Nephron (organoid): ENCODE measurements around the gene GUCY1A1.

Source experiments
- H3K27ac Mint-ChIP-seq, 3 experiments: 2 replicates each; pipeline ENCODE4 v1.8.0; 2020; ENCODE audit warnings: mixed read lengths in 3 of 3, mild to moderate bottlenecking in 2 of 3, moderate library complexity in 1 of 3
- H3K27me3 Mint-ChIP-seq: 2 replicates; pipeline ENCODE4 v1.8.0; 2021; ENCODE audit warnings: low read depth, mild to moderate bottlenecking, moderate library complexity, mixed read lengths
- H3K36me3 Mint-ChIP-seq: 2 replicates; pipeline ENCODE4 v1.8.0; 2020; ENCODE audit warnings: low read depth, mixed read lengths
- H3K4me1 Mint-ChIP-seq: 2 replicates; pipeline ENCODE4 v1.8.0; 2020; ENCODE audit warnings: mixed read lengths
- H3K4me3 Mint-ChIP-seq, 3 experiments: 2 replicates each; pipeline ENCODE4 v1.8.0; 2020; ENCODE audit warnings: mild to moderate bottlenecking in 3 of 3, mixed read lengths in 3 of 3, moderate library complexity in 2 of 3
- H3K9me3 Mint-ChIP-seq: 2 replicates; pipeline ENCODE4 v1.8.0; 2020; ENCODE audit warnings: mixed read lengths
- TF ChIP-seq, protein P1 (sequence below), 3 experiments: fragments of 200-600 bp; sonication (generic); IDR thresholded peaks; one replicate each; pipeline ENCODE4 v1.5.0; 2021; ENCODE audit warnings: antibody characterized with exemption in 3 of 3; ENCODE audit not compliant: unreplicated experiment in 3 of 3

Gene GUCY1A1

DNA sequence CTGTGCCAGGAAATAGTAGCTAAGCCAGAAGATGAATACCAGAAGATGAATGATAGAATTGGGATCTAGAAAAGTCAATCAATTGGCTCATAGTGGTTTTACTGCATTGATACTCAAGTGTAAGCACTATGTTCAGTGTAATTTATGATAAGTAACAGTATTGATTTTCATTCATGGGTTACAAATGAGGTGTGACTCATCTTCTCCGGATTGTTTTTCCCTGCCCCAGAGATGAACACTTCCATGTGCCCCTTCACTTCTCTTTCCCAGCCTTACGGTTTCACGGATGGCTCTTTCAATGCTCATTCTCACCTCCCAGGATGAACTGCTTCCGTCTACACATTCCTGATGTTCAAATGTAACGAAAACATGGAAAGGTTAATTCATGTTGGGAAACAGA lies 82.4 kb downstream of the GUCY1A1 start:
- Mint-ChIP-seq H3K27me3 (no peaks in the 10 kb centered on the region), H3K36me3 (no peaks in the 10 kb centered on the region), H3K27ac (no peak overlapping the region), H3K4me3 (no peak overlapping the region), H3K4me1 (no peaks in the 10 kb centered on the region), H3K9me3 (peaks cover 2% of the 10 kb centered on the region)
- TF ChIP-seq, protein P1, sequence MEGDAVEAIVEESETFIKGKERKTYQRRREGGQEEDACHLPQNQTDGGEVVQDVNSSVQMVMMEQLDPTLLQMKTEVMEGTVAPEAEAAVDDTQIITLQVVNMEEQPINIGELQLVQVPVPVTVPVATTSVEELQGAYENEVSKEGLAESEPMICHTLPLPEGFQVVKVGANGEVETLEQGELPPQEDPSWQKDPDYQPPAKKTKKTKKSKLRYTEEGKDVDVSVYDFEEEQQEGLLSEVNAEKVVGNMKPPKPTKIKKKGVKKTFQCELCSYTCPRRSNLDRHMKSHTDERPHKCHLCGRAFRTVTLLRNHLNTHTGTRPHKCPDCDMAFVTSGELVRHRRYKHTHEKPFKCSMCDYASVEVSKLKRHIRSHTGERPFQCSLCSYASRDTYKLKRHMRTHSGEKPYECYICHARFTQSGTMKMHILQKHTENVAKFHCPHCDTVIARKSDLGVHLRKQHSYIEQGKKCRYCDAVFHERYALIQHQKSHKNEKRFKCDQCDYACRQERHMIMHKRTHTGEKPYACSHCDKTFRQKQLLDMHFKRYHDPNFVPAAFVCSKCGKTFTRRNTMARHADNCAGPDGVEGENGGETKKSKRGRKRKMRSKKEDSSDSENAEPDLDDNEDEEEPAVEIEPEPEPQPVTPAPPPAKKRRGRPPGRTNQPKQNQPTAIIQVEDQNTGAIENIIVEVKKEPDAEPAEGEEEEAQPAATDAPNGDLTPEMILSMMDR (IDR thresholded peaks at IDR 0.05; ENCODE audit: unreplicated experiment in 3 of 3) = no peak

DNA sequence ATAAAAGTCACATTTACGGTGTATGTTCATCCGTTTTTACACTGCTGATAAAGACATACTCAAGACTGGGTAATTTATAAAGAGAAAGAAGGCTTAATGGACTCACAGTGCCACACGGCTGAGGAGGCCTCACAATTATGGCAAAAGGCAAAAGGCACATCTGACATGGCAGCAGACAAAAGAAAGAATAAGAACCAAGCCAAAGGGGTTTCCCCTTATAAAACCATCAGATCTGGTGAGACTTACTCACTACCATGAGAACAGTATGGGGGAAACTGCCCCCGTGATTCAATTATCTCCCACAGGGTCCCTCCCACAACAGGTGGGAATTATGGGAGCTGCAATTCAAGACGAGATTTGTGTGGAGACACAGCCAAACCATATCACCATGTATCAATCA lies 84.9 kb downstream of the GUCY1A1 start:
- TF ChIP-seq, protein P1 (IDR thresholded peaks at IDR 0.05; ENCODE audit: unreplicated experiment in 3 of 3) = no peak
- Mint-ChIP-seq H3K9me3 (no peaks in the 10 kb centered on the region), H3K4me1 (no peaks in the 10 kb centered on the region), H3K36me3 (no peaks in the 10 kb centered on the region), H3K27ac (no peak overlapping the region), H3K4me3 (no peak overlapping the region), H3K27me3 (no peaks in the 10 kb centered on the region)

DNA sequence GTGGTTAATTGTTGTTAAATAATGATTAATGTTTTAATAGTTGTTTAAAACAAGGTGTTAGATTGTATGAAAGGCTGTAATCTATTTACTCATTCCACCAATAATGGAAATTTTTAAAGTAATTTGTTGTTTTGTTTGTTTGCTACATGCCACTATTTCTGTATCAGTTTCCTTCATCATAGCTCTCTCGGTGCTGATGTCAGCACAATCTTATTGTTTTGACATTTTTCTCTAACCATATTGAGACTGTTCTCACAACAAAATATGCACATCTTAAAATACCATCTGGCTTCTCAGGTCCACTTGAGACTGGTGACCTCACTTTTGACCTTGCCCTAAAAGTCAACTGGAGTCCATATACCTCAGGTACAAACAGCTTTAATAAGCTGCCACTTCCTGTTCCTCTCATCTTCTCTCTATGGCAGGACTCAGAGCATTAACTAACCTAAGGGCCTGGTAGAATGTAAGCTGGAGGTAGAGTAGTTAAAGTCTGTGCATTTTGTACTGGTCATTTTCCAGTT lies 91.2 kb downstream of the GUCY1A1 start:
- Mint-ChIP-seq H3K27ac (peak overlapping the region in 2 of 3 experiments; percentile 63 to 95), H3K4me1 (peaks cover 24% of the 10 kb centered on the region), H3K9me3 (no peaks in the 10 kb centered on the region), H3K36me3 (no peaks in the 10 kb centered on the region), H3K4me3 (peak overlapping the region; percentile 49 to 80 (median 53)), H3K27me3 (no peaks in the 10 kb centered on the region)
- TF ChIP-seq, protein P1 (IDR thresholded peaks at IDR 0.05; ENCODE audit: unreplicated experiment in 3 of 3) = no peak

DNA sequence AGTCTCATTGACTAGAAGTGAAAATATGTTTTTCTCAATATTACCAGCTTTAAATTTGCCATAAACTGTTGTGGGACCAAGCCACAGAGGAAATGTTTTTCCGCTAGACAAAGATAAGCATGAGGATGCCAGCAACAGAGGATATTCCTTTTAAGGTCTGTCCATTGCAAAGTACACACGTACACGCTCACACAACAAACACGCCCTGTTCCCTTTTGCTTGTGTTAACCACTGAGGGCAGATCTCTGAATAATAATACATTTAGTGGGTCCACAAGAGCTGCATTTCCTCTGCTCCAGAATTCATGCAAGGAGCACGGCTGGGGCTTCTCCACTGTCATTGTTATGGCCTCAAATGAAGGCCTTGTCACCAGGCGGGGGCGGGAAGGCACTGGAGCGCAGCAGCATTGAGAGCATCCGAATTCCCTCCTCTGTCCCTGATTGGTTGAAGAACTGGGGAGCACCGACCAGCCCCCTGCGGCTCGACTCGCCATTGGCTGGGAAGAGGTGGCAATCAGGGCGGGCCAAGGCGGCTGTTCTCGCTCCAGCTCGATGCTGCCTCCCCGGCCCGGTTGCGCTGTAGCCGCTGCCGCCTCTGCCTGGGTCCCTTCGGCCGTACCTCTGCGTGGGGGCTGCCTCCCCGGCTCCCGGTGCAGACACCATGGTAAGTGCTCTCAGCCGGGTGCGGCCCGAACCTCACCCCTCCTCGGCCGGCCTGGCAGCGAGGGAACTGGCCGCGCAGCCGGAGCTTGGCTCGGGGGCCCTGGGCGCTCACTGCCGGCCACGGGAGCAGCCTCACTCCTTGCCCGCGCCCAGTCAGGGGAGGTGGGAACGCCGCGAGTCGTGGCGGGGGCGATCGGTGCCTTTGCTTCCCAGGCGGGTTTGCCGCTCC lies 92.1 kb downstream of the GUCY1A1 start, which contains the start of gene GUCY1B1:
Gene GUCY1B1 (plus strand): TSS at position 541 of the 891 bp plus-strand sequence. CDS start 120 bp downstream, at position 661.
- TF ChIP-seq, protein P1 (IDR thresholded peaks at IDR 0.05; ENCODE audit: unreplicated experiment in 3 of 3) = peak; percentile 48 to 56 (median 53)
- no peaks in the 10 kb centered on the region for H3K27me3 Mint-ChIP-seq
- no peaks in the 10 kb centered on the region for H3K36me3 Mint-ChIP-seq

DNA sequence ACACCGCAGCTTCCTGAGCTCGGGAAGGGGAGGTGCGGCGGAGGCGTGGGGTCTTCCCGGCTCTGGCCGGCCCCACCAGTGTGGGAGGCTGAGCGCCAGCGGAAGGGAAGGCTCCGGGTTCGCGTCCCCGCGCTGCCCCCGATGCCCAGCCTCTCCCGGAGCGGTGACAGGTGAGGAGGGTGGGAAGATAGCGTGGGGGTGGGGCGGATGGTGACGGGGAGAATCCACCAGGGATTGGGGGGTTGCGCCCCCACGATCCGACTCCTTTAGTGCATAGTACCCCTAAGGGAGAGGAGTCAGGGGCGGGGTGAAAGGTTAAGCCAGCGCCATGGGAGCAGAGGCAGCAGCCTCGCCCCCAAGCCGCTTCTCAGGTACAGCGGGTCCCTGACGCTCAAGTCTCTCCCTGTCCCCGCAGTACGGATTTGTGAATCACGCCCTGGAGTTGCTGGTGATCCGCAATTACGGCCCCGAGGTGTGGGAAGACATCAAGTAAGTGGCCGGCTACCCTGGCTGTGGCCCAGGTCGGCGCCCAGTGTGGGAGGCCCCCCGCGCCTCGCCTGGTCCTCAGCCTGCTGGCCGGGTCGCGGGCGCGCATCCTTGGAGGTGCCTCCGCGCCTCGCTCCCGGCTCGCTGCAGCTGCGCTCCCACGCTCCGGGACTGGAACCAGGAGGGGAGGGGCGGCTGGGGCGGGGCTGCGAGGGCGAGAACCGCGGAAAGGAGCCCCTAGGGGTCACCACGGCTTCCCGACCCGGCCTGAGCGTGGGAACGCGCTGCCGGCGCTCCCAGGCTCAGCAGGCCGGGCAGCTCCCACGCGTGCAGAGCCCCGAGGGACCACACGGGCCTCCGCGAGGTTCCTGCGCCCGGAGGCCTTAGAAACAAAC lies 93.0 kb downstream of the GUCY1A1 start:
- no peaks in the 10 kb centered on the region for H3K9me3 Mint-ChIP-seq
- no peaks in the 10 kb centered on the region for H3K27me3 Mint-ChIP-seq
- peak overlapping the region; percentile 80 to 88 (median 87) for H3K4me3 Mint-ChIP-seq
- peaks cover 28% of the 10 kb centered on the region for H3K4me1 Mint-ChIP-seq
- H3K36me3 Mint-ChIP-seq = peaks cover 2% of the 10 kb centered on the region
- peak overlapping the region in 1 of 3 experiments; percentile 95 for H3K27ac Mint-ChIP-seq
- TF ChIP-seq, protein P1 (IDR thresholded peaks at IDR 0.05; ENCODE audit: unreplicated experiment in 3 of 3) = no peak

More for the DNA sequence above, 92.1 kb downstream of the GUCY1A1 start, which contains the start of gene GUCY1B1:
- Mint-ChIP-seq H3K4me1 (peaks cover 24% of the 10 kb centered on the region), H3K4me3 (peak within 1 kb of the TSS; percentile 80 to 88 (median 87)), H3K9me3 (no peaks in the 10 kb centered on the region), H3K27ac (peak within 1 kb of the TSS; percentile 63 to 95 (median 86))
